HG03354 (cell line): ENCODE data around the gene TADA2B.

Experiments used
- ATAC-seq: cut with Tn5 transposase; IDR thresholded peaks from one replicate; pipeline ENCODE4 v1.9.1; 2021; ENCODE audit warnings: mild to moderate bottlenecking; ENCODE audit not compliant: unreplicated experiment, poor library complexity, severe bottlenecking

The TADA2B gene

DNA sequence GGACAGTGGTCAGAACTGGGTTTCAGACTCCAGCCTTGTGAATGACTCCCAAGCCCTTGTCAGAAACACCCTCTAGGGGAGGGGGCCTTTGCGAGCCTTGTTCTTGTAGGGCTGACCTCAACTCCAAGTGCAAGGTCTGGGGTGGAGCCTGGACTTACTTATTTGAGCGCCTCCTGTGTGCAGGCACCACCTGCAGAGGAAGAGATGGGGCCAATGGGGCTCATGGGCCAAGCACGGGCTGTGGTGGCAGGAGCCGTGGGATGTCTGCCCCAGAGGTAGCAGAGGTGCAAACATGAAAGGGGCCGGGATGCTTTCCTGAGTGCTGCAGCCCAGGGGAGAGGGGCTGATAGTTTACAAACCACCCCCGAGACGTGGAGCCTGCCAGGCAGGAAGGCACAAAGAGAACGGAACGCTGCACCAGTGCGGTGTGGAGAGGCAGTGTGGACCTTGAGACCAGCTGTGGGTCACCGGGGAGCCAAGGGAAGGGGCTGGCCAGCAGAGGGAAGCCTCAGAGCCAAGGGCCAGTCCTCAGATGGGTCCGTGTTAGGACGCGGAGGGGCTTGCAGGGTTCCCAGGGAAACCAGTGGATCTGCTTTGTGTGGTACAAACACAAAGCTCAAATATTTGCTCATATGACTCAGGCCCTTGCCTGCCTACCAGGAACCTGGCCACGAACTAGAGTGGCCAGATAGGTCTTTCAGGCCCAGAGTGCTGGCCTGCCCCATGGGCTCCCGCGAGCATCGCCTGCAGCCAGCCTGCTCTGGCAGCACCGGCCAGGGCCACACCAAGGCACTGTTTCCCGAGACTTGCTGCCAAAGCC lies 8.7 kb upstream of the TADA2B start:
- no peak for ATAC-seq

- no peak for ATAC-seq
These were observed 5.7 kb upstream of the TADA2B start for GRCh38 chr4:7037425-7037824.

DNA sequence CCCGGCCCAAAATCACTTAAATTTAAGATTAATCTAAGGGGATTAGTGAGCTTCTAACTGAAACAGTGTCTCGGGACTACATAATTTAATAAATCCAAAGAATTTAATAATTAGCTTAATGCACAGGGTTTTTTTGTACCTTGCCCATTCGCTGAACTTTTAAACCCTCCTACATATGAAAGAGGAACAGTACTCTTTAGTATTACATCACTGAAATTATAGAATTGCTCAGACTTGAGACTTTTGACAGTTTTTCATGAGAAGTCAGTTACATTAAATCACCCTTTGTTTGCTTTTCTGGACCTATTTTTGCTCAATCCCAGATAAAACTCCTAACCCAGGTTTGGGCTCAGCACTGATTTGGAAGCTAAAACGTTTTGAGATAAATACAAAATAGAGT lies 2.4 kb upstream of the TADA2B start:
- ATAC-seq = no peak

- ATAC-seq = no peak
These were observed 1.9 kb upstream of the TADA2B start for GRCh38 chr4:7041246-7041645.

- no peak for ATAC-seq
These were observed 1.2 kb upstream of the TADA2B start for GRCh38 chr4:7041801-7042502.

GRCh38 chr4:7042503-7043283 lies 479 bp upstream of the TADA2B start:
- ATAC-seq = peak; percentile 83

DNA sequence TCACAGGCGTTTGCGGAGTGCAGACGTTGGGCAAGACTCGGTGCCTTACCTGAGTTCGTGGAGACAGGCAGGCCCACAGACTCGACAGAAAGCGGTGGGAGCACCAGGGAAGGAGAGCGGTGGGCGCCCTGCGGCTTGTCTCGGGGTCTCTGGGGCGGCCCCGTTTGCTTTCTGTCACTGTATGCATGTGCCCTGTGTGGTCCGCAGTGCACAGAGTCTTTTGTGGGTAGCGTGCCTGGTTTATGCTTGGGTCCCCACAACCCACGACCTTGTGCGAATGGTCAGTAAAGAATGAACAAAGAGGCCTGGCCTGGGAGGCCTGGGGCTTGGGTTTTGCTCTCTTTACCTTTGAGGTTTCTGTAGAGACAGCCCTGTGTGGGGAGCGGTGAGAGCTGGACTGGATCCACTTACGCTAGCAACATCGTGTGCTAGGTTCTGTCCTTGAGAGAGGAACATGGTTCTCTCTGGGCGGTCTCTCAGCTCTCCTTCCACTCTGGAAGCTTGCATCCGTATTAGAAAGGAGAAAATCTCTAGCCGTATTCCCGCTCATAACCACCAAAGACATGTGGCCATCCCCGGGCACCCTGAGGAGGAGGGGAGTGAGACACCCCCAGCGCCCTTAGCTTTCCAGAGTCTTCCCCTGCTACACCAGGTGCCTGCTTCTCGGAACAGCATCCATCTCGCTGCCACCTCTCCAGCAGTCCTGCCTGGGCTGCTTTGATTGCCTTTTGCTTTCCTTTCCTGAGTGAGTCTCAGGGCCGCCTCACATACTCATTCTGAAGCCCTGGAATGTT lies 1.2 kb downstream of the TADA2B start:
- no peak for ATAC-seq

DNA sequence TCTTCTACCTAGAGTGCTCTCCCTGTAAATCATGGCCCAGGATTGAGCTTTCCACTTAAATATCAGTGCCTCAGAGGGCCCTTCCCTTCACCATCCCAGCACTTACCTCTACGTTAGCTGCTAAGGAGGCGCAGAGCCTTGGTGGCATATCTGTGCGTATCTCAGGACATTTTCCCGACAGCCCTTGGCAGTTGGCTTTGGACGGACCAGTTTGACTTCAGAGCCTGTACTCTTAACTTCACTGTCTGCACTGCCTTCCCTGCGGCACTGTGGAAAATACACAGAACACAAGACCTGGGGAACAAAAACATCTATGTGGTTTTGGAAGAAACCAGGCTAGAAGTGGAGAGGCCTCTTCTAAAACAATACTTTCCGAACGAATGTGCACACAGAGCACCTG lies 2.4 kb downstream of the TADA2B start:
- no peak for ATAC-seq

DNA sequence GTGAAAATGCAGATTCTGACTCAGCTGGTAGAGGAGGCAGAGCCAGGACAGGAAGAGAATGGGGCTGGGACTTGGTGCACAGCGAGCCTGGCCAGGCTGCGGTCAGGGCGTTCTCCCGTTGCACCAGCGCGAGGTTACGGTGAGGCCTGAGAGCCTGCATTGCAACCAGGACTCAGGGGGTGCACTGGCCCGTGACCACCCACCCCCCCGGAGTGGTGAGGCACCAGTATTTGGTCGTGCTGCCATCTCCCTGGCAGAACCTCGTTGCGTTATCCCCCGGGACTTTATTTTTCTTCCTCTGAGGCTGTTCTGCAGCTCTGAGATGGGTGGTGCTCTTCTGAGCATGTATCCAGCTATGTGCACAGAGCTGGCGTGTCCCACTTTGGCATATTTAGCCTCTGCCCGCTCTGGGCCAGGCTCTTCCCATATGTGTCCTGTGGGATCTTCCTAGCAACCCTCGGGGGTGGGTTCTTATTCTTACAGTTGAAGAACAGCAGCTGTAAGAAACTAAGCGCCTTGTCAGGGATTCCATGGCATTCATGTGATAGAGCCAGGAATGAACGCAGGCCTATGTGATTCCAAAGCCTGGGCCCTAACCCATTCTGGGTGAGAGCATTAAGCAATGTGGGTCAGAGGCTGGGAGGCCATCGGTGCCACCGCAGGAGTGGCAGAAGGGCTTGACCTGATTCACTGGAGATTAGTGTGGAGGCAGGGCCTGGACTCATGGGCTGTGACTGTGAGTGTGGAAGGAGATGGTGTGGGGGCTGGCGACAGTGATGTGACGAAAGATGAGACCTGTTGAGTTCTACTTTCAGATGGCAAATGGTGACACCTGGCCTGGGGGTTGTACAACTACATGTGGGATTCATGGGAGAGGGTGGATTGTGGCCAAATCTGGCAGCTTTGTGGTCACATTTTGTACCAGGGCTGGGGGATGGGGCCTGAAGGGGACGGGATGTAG lies 3.1 kb downstream of the TADA2B start:
- no peak for ATAC-seq

DNA sequence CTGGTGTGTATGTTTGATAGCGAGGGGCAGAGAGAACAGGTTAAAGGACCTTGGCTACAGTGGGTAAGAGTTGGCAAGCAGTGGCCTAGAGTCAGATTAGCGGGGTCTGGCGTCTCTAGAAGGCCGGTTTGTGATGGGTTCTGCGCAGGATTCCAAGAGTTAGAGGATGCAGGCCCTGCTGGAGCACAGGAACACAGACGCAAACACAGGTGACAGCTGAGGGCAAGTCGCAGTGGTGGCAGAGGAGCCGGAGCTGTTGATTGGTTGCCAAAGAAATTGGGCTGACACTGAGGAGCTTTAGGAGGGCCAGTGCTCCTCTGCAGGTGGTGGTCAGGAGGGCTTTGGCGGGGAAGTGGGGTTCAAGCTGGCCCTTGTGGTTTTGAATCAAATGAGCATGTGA lies 3.8 kb downstream of the TADA2B start:
- no peak for ATAC-seq

GRCh38 chr4:7048642-7049041 lies 5.5 kb downstream of the TADA2B start:
- no peak for ATAC-seq

- ATAC-seq = no peak
These were observed 6.1 kb downstream of the TADA2B start for GRCh38 chr4:7049295-7049694.

GRCh38 chr4:7049739-7050138 lies 6.6 kb downstream of the TADA2B start:
- no peak for ATAC-seq

DNA sequence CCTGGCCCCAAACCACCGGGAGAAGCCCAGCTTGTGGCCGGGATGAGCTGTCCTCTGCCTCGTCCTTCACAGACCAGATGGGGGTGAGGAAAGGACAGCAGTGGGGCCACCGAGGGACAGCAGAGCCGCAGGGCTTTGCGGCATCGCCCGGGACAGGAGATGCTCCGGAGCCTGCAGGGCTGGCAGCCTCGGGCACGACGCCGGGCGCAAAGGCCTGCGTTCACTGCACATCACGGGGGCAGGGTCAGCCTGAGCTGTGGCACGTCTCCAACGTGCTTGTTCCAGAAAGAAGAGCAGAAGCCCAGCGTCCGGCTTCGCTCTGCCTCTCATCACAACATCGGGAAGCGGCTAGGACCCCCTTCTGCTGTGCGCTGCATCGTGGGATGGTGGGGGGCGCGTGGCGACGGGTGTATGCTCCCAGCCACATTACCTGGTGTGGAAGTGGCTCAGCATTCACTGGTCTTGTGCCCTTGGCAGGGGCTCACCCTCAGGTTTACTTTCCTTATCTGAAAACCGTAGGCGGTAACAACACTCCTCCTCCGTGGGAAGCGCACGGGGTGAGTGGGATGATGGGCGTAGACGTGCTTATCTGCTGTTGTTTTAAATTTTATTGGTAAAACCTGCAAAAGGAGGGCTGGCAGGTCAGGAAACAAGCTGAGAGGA lies 7.4 kb downstream of the TADA2B start:
- ATAC-seq = no peak

DNA sequence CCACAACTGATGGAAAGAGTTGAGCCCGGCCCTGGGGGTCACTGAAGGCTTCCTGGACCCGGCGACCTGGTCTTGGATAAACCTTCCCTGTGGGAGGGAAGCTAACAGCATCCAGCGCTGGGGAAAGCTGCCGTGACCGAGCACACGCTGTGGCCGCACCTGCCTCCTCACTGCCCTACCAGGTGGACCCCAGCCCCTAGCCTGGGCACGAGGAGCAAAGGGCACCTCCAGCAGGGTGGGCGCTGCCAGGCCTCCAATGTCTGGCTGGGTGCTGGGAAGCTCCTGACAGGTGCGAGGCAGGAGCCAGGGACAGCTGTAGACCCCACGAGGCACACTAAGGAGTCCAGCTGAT lies 7.9 kb downstream of the TADA2B start:
- ATAC-seq = no peak

GRCh38 chr4:7051905-7052304 lies 8.7 kb downstream of the TADA2B start:
- ATAC-seq = no peak

GRCh38 chr4:7052313-7052712 lies 9.1 kb downstream of the TADA2B start:
- ATAC-seq = no peak

DNA sequence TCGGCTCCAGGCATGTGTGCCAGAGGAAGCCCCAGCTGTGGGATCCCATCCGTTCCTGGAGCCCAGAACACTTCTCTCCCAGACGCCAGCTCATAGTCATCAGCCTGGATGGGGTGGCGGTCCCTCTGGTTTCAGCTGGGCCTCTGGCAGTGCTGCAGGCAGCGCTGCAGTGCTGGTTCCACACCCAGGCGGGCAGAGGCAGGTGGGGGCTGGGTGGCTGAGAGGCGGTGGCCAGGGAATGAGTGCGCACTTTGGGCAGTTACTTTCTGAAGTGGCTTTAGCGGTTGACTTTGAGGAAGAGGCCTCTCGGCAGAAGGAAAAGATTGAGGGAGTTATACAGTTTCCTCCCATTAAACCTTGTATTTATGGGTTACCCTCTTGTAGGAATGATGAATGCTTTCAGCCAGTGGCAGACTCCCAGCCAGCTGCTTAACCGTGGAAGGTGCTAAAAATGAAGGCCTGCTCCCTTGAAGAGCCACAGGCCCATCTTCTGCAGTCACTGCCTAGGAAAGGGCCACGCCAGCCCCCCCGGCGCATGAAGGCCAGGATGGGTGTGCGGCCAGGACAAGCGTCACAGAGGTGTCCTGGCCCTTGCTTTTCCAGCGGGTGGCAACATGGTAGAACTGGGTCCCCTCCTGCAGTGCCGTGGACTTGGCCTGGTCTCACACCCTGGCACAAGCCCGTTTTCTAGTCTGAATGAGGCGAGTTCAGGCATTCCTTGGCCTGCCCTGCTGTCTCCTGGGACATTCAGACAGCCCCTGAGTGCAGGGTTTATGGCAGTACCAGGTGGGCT lies 9.9 kb downstream of the TADA2B start:
- no peak for ATAC-seq
